ENCODE measurements around the gene GPANK1.

The GPANK1 gene

DNA sequence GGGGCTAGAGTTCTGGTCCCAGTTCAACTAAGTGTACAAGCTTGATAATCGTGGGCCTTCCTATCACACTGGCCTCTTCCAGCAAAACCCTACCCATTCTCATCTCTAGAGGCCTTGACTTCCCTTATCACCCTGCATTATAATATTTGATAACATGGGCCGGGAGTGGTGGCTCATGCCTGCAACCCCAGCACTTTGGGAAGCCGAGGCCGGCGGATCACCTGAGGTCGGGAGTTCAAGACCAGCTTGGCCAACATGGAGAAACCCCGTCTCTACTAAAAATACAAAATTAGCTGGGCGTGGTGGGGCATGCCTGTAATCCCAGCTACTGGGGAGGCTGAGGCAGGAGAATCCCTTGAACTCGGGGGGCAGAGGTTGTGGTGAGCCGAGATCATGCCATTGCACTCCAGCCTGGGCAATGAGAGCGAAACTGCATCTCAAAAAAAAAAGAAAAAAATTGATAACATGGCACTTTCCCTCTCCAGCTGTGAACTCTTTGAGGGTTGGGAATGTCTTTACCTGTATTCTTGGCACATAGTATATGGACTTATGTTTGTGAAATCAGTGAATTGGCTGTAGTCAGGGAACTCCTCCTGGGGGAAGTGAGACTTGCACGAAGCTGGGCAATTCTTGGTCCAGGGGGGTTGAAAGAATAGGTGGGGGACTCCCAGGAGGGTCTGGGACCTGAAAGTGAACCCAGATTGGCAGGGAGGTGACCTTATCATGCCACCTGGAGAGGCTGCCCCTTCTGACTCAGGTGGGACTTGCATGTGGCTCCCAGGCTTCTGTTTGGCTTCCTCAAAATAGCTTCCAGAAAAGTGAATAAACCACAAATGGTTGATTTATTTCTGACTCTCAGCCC lies 3.3 kb downstream of the GPANK1 start:
- no peak for DNase-seq

GRCh38 chr6:31660381-31661261 lies 4.2 kb downstream of the GPANK1 start, which contains the start of gene C6orf47:
TSS of gene C6orf47 (minus strand) at chr6:31660778. CDS start at chr6:31659947, 831 bp downstream.
- DNase-seq = peak; percentile 76

GRCh38 chr6:31659649-31660380 lies 5.0 kb downstream of the GPANK1 start:
- no peak for DNase-seq

DNA sequence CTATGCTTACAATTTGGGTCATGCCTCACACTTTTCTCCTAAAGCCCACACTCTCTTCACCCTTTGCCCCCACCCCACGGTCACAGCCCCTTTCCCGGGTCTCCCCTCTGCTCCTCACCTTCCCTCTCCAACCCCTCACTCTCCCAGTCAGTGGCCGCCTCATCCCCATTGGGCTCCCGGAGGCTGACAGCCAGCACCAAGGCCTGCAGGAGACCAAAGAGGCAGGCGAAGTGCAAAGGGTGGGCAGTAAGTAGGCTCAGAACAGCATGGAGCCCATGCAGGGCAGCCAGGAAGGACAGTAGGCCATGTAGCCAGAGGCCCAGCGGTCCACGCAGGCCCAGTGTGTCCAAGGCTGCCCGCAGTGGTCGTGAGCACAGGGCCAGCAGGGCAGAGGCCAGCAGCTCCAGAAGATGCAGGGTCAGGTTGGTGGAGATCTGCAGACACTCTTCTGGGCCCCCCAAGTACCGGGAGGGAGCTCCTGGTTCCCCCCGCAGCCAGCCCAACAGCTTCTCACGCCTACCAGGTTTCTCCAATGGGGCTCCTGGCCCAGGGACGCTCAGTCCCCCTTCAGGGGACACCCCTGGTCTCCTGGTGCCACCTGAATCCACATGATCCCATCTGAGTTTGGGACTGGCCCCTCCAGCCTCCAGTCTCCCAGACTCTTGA lies 5.7 kb downstream of the GPANK1 start:
- DNase-seq = no peak

DNA sequence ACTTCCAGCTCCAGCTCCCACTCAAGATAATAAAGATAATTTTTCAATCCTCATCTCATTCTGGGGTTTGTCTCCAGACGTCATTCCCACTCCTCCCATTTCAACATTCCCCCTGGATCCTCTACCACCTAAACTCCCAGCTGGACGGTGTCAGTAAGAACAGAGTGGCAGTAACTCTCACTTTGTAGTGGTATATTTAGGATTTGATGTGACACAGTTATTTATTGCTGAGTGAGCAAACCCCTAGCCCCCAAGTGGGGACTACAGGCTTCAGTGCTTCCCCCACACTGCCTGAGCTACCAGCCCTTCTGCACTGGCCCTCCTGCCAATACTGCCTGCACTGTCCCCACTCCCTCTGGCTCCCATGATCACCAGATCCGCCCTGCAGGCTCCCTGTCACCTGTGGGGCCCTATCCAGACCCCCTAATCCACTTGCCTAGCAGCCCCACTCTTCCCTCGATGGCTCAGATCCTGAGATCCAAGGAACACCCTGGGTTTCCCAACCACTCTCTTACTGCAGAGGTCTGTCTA lies 6.6 kb downstream of the GPANK1 start:
- DNase-seq = no peak

DNA sequence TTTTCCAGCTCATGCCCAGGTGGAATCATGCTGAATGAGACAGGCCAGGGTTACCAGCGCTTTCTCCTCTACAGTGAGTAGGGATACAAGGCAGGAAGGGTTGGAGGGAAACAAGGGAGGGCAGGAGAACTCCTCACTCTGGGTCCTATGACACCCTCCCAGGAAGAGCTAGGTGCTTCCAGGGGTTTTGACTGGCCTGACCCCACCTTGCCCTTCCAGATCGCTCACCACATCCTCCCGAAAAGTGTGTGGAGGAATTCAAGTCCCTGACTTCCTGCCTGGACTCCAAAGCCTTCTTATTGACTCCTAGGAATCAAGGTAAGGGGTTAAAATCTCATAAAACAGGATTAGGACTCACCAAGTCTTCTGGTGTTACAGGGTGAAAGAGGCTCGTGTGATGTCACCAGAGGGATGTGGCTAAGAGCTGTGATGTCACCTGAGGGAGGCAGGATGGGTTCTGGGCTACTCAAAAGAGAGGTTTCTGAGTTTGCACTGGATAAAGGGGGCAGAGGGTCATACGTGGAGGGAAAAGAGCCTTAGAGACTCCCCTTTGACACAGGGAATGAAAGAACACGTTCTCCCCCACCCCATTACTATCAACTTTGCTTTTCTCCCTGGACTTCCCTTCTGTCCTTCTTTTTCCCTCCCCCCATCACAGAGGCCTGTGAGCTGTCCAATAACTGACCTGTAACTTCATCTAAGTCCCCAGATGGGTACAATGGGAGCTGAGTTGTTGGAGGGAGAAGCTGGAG lies 7.2 kb downstream of the GPANK1 start:
- no peak for DNase-seq

DNA sequence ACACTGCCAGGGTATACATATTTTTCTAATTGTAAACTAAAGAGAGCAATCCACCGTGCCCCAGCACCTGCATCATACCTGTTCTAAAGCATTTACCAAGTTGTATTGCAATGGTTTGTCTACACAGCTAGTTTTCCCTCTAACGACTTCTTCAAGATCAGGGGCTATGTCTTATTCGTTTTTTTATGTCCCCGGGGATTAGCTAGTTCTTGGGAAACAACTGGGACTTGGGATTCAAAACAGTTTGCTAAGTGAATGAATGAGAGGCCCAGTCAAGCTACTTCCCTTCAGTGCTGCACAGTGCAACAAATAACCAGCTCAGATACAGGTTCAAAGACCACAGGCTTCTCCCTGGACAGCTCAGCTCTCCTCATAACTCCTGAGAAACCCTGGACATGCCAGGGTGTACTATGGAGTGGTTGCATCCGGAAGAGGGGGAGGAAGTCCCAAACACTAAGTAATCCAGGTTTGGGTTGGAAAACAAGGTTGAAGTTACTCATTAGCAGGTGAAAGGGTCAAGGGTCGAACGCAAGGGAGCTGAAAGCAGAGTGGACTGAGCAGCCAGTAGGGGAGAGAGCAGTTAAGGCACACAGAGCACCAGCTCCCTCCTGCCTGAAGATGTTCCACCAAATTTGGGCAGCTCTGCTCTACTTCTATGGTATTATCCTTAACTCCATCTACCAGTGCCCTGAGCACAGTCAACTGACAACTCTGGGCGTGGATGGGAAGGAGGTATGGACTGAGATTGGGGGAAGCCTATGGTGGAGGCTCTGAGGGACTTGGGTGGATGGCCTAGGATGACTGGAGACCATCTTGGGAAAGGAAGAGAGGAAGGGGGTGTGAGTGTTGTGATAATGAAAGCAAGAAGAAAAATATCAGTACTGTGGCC lies 9.2 kb downstream of the GPANK1 start, which contains the start of gene APOM:
TSS of gene APOM (plus strand) at position 546 of the 889 bp plus-strand sequence. CDS start at position 619, 73 bp downstream.
- no peak for DNase-seq

GRCh38 chr6:31654574-31655348 lies 10.0 kb downstream of the GPANK1 start:
- DNase-seq = no peak

DNA sequence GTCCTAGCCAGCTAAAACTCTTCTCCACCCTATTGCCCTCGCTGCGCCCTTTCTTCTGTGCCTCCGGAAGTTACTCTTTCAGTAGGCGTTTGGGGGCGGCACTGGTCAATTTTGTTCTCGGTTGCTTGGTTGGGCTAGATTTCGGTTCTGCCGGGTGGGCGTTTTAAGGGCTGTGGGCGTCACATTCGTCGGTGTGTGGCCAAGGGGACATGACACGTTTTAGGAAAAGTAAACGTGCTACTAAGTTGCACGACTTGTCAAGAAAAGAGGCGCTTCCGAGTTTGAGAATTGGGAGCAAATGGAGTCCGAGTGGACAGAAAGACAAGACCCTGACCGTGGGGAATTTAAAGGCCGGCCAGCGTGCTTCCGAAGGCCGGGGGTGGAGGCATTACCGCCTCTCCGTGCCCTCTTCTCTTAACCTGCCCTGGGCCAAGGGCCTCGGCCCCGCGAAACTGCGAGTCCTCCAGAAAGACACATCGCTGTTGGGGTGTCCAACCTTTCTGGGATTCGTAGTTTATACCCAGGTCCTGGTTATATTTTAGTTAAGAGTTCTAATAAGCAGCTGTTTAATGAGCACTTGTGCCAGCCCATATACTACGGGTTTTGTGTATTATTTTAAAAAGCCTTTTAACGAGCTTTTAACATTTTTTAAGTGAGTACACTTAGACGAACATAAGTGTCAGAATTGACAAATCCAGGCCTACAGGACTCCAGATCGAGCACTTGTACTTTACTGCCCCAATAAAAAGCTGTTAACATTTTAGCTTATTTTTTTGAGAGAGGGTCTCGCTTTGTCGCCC lies 11.7 kb downstream of the GPANK1 start:
- DNase-seq = no peak

DNA sequence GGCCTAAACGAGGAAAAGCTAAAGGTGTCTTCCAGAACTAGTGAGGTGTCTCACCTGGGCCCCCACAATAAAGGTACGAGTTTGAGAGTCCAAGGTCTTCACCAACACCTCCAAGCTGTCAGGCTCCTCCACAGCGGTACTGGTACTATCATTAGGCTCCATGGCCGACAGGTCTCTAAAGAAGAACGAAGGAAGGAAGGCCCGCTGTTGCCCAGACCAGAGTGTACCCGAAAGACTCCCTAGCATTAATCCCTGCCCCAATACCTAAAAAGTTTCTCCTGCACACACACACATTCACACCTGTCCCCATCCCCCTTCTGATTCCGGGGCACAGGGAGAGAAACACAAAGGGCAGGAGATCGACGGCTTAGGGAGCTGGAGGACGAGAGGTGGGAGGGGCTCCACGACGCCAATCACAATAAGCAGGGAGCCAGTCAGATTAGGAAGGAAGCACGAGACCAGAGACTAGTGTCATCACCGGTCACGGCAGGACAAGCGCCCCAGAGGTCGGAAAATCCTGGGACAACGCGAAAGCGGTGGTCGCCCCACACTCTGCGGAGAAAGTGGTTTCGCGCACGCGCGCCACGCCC lies 13.1 kb downstream of the GPANK1 start:
- DNase-seq = peak; percentile 85

- no peak for DNase-seq
Observed at GRCh38 chr6:31645325-31645724, 19.5 kb downstream of the GPANK1 start.

GRCh38 chr6:31643818-31644454 lies 20.9 kb downstream of the GPANK1 start:
- DNase-seq = no peak

GRCh38 chr6:31642798-31643570 lies 21.8 kb downstream of the GPANK1 start:
- no peak for DNase-seq

DNA sequence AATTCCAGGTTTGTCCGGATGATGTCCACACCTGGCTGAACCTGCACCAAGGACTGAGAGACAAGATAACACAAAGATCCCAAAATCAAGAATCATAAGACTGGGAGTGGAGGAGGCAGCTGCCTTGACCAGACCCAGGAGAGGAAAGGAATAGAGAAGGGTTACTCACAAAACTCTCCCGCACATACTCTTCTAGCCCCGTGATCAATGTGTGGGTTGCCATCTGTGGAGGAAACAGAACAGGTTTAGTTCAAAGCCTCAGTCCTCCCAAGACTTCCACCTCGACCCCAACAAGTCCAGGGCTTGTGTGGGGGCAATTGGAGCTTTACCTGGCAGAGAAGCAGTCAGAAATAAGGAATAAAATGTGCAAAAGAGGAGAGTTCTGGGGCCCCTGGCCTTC lies 23.4 kb downstream of the GPANK1 start:
- DNase-seq = no peak

DNA sequence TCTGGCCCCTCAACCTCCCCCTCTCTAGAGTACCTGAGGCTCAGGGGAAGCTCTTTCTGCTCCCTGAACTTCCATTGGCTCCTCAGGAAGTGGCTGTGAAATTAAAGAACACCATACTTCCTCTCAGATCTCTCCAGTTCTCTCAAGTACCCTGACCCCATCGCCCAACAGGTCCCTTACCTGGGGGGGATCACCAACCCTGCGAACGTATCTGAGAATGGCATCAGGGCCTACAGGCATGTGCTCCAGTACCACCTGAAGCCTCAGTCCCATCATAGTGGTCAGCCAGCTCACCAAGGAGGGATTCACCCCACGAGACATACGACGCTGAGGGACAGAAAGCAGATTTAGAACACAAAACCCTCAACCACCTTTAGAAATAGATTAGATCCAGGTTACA lies 24.2 kb downstream of the GPANK1 start:
- no peak for DNase-seq

GRCh38 chr6:31639449-31639861 lies 25.3 kb downstream of the GPANK1 start:
- no peak for DNase-seq

- no peak for DNase-seq
Observed at GRCh38 chr6:31639043-31639442, 25.8 kb downstream of the GPANK1 start.
